Left ventricle myocardium superior (tissue), 1 donor: ENCODE data around the gene MCC. TPM values are rescaled to one million over a fixed set of nuclear protein-coding genes. Genes with fewer than 3 reads are reported as not detected.
"Not testable (repeated sequence)": the region's sequence is repeated elsewhere in the genome, so short reads cannot be mapped to it uniquely, and the experiment has no call there.

Source experiments
- ATAC-seq: fragments of 200-7000 bp; cut with Tn5 transposase; one replicate; pipeline ENCODE4 v1.9.1; 2020; ENCODE audit warnings: mild to moderate bottlenecking, moderate library complexity
- DNase-seq: peaks from one replicate; pipeline ENCODE4 v3.0.0-alpha.2; 2020
- intact Hi-C: fragments of 100-400 bp; cut with micrococcal nuclease; formaldehyde crosslinking; loops from one replicate; pipeline ENCODE4 v1.11.0; 2022
- total RNA-seq: library from RNA; stranded (reverse); fragmentation: NEBNext Ultra II Directional; extraction: Animal tissue kit (Norgen Biotek cat#: 25700); gene quantifications from one replicate; pipeline ENCODE4 v1.2.1, GENCODE V29; 2021
- donor health status: DM: no; HTN: yes; CAD: no; lungs with severe emphysema.

MCC gene
- total RNA-seq, 1 donor from 2014 or later, result 27.1 TPM

- intact Hi-C loops, result no loop called here
- DNase-seq (no peak), ATAC-seq (peak; percentile 15)
These were observed 53.4 kb downstream of the MCC start, which contains the start of gene TSSK1B for GRCh38 chr5:113434889-113435288. Gene TSSK1B (minus strand): TSS chr5:113434989. CDS start chr5:113434839, 150 bp downstream.

GRCh38 chr5:113433862-113434612 lies 54.2 kb downstream of the MCC start:
- intact Hi-C loops, result no loop called here
- ATAC-seq (no peak), DNase-seq (no peak)

- intact Hi-C loops, result no loop called here
- DNase-seq (no peak), ATAC-seq (no peak)
These were observed 55.2 kb downstream of the MCC start for GRCh38 chr5:113433071-113433470.

GRCh38 chr5:113427871-113428574 lies 60.2 kb downstream of the MCC start:
- ATAC-seq, result no peak
- DNase-seq, result no peak

GRCh38 chr5:113425909-113426308 lies 62.3 kb downstream of the MCC start:
- intact Hi-C loops, result loop anchor here (1.0 kb wide), 1 partner anchor 29 kb away; no protein-coding TSS in a partner anchor
- no peak for DNase-seq
- ATAC-seq, result peak; percentile 23

More at GRCh38 chr5:113427871-113428574, 60.2 kb downstream of the MCC start:
- intact Hi-C loops, result no loop called here

- ATAC-seq (no peak), DNase-seq (no peak)
- intact Hi-C loops, result no loop called here
These were observed 66.6 kb downstream of the MCC start for GRCh38 chr5:113421693-113422092.

GRCh38 chr5:113405530-113405929 lies 82.7 kb downstream of the MCC start:
- intact Hi-C loops, result no loop called here
- DNase-seq, result no peak
- no peak for ATAC-seq

- DNase-seq, result no peak
- intact Hi-C loops, result no loop called here
- no peak for ATAC-seq
These were observed 84.0 kb downstream of the MCC start for GRCh38 chr5:113404269-113404668.

- ATAC-seq, intact Hi-C loops, DNase-seq: not testable (repeated sequence)
These were observed 90.3 kb downstream of the MCC start for GRCh38 chr5:113397986-113398385.

GRCh38 chr5:113397046-113397445 lies 91.2 kb downstream of the MCC start:
- intact Hi-C loops, result no loop called here
- DNase-seq, result no peak
- ATAC-seq, result no peak

- ATAC-seq, result no peak
- DNase-seq, result no peak
- intact Hi-C loops, result no loop called here
These were observed 93.6 kb downstream of the MCC start for GRCh38 chr5:113394658-113395057.

GRCh38 chr5:113390224-113390623 lies 98.0 kb downstream of the MCC start:
- ATAC-seq, result no peak
- intact Hi-C loops, result no loop called here
- DNase-seq, result no peak

- intact Hi-C loops, result no loop called here
- ATAC-seq (no peak), DNase-seq (no peak)
These were observed 99.1 kb downstream of the MCC start for GRCh38 chr5:113389116-113389515.

- intact Hi-C loops, result no loop called here
- DNase-seq, result no peak
- ATAC-seq, result no peak
These were observed 100.4 kb downstream of the MCC start for GRCh38 chr5:113387844-113388243.

GRCh38 chr5:113384782-113385285 lies 103.4 kb downstream of the MCC start:
- ATAC-seq (no peak), DNase-seq (no peak)
- intact Hi-C loops, result no loop called here

GRCh38 chr5:113382731-113383130 lies 105.5 kb downstream of the MCC start:
- no peak for ATAC-seq
- no peak for DNase-seq
- intact Hi-C loops, result no loop called here

GRCh38 chr5:113381791-113382190 lies 106.5 kb downstream of the MCC start:
- intact Hi-C loops, result no loop called here
- no peak for ATAC-seq
- no peak for DNase-seq

- DNase-seq (no peak), ATAC-seq (peak; percentile 20)
- intact Hi-C loops, result no loop called here
These were observed 107.4 kb downstream of the MCC start for GRCh38 chr5:113380807-113381326.

GRCh38 chr5:113379936-113380806 lies 108.1 kb downstream of the MCC start:
- DNase-seq (no peak), ATAC-seq (peak; percentile 33)
- intact Hi-C loops, result loop anchor here (2.0 kb wide), 1 partner anchor 131 kb away; no protein-coding TSS in a partner anchor
